ENCODE data around the gene TMEM45A. TPM values are rescaled to one million over a fixed set of nuclear protein-coding genes. Genes with fewer than 3 reads are reported as not detected.
"Not testable (repeated sequence)": the region's sequence is repeated elsewhere in the genome, so short reads cannot be mapped to it uniquely, and the experiment has no call there.

The TMEM45A gene
- total and polyA plus RNA-seq, 2 donors (not counting 1 experiment from before 2014, with no cell fraction given), result 26.4 to 71.4 TPM

DNA sequence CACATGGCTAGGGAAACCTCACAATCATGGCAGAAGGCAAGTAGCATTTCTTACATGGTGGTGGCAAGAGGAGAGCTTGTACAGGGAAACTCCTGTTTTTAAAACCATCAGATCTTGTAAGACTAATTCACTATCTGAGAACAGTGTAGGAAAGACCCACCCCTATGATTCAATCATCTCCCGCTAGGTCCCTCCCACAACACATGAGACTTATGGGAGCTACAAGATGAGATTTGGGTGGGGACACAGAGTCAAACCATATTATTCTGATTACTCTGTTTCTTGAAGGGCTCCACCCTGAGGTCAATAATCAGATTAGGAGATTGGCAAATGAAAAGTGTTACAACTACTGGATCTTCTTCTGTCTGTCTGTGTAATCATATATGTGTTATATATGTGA is 21.5 kb upstream of the TMEM45A start:
- Histone ChIP-seq H3K4me1 (ENCODE audit: control insufficient read depth, extremely low read depth, insufficient read depth, low read length) (no peaks in the 10 kb centered on the region), H3K4me3 (replicated peaks in 1 of 4; ENCODE audit: control extremely low read depth in 1 of 4, insufficient read depth in 1 of 4, low read depth in 3 of 4, low read length in 4 of 4) (no peak overlapping the region), H3K9ac (ENCODE audit: insufficient read depth, low read length) (no peak overlapping the region), H3K36me3 (ENCODE audit: control insufficient read depth, insufficient read depth, low read length) (no peaks in the 10 kb centered on the region), H4K20me1 (ENCODE audit: control insufficient read depth, extremely low read depth, insufficient read depth, low read length) (no peaks in the 10 kb centered on the region), H3K27me3 (ENCODE audit: control insufficient read depth, insufficient read depth, low read length) (no peaks in the 10 kb centered on the region), H2AFZ (ENCODE audit: low read length) (no peak overlapping the region), H3K79me2 (ENCODE audit: control insufficient read depth, insufficient read depth, low read length) (no peaks in the 10 kb centered on the region), H3K27ac (ENCODE audit: insufficient read depth, low read length) (no peak overlapping the region), H3K9me3 (ENCODE audit: control insufficient read depth, insufficient read depth, low read depth, low read length) (no peaks in the 10 kb centered on the region), H3K4me2 (ENCODE audit: extremely low read depth, insufficient read depth, low read length) (no peak overlapping the region)
- no peak for DNase-seq (ENCODE audit: low read depth in 2 of 2)
- TF ChIP-seq EZH2 (IDR thresholded peaks at IDR 0.05; ENCODE audit: low read length, missing control alignments), result no peak
- no peak for TF ChIP-seq CTCF (conservative IDR thresholded peaks at IDR 0.05 in 1 of 2, IDR thresholded peaks at IDR 0.05 in 1 of 2; ENCODE audit: low read depth in 1 of 2, low read length in 2 of 2)

- Histone ChIP-seq H3K4me2 (ENCODE audit: extremely low read depth, insufficient read depth, low read length) (no peak overlapping the region), H4K20me1 (ENCODE audit: control insufficient read depth, extremely low read depth, insufficient read depth, low read length) (no peaks in the 10 kb centered on the region), H2AFZ (ENCODE audit: low read length) (no peak overlapping the region), H3K27ac (ENCODE audit: insufficient read depth, low read length) (no peak overlapping the region), H3K27me3 (ENCODE audit: control insufficient read depth, insufficient read depth, low read length) (no peaks in the 10 kb centered on the region), H3K4me1 (ENCODE audit: control insufficient read depth, extremely low read depth, insufficient read depth, low read length) (no peaks in the 10 kb centered on the region), H3K79me2 (ENCODE audit: control insufficient read depth, insufficient read depth, low read length) (no peaks in the 10 kb centered on the region), H3K4me3 (replicated peaks in 1 of 4; ENCODE audit: control extremely low read depth in 1 of 4, insufficient read depth in 1 of 4, low read depth in 3 of 4, low read length in 4 of 4) (no peak overlapping the region), H3K36me3 (ENCODE audit: control insufficient read depth, insufficient read depth, low read length) (no peaks in the 10 kb centered on the region), H3K9ac (ENCODE audit: insufficient read depth, low read length) (no peak overlapping the region), H3K9me3 (ENCODE audit: control insufficient read depth, insufficient read depth, low read depth, low read length) (no peaks in the 10 kb centered on the region)
- no peak for TF ChIP-seq CTCF (conservative IDR thresholded peaks at IDR 0.05 in 1 of 2, IDR thresholded peaks at IDR 0.05 in 1 of 2; ENCODE audit: low read depth in 1 of 2, low read length in 2 of 2)
- TF ChIP-seq EZH2 (IDR thresholded peaks at IDR 0.05; ENCODE audit: low read length, missing control alignments), result no peak
- no peak for DNase-seq (ENCODE audit: low read depth in 2 of 2)
Measured at GRCh38 chr3:100471444-100471843, 21.0 kb upstream of the TMEM45A start.

DNA sequence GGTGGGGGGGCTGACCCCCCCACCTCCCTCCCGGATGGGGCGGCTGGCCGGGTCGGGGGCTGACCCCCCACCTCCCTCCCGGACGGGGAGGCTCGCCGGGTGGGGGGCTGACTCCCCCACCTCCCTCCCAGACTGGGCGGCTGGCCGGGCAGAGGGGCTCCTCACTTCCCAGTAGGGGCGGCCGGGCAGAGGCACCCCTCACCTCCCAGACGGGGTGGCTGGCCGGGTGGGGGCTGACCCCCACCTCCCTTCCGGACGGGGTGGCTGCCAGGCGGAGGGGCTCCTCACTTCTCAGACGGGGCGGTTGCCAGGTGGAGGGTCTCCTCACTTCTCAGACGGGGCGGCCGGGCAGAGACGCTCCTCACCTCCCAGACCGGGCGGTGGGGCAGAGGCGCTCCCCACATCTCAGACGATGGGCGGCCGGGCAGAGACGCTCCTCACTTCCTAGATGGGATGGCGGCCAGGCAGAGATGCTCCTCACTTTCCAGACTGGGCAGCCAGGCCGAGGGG is 14.5 kb upstream of the TMEM45A start:
- H3K4me2 ChIP-seq (ENCODE audit: extremely low read depth, insufficient read depth, low read length); H3K9me3 ChIP-seq (ENCODE audit: control insufficient read depth, insufficient read depth, low read depth, low read length); H3K27ac ChIP-seq (ENCODE audit: insufficient read depth, low read length); H4K20me1 ChIP-seq (ENCODE audit: control insufficient read depth, extremely low read depth, insufficient read depth, low read length); H3K79me2 ChIP-seq (ENCODE audit: control insufficient read depth, insufficient read depth, low read length); H3K36me3 ChIP-seq (ENCODE audit: control insufficient read depth, insufficient read depth, low read length); DNase-seq (ENCODE audit: low read depth in 2 of 2); H3K4me3 ChIP-seq (replicated peaks in 1 of 4; ENCODE audit: control extremely low read depth in 1 of 4, insufficient read depth in 1 of 4, low read depth in 3 of 4, low read length in 4 of 4); H2AFZ ChIP-seq (ENCODE audit: low read length); H3K27me3 ChIP-seq (ENCODE audit: control insufficient read depth, insufficient read depth, low read length); H3K9ac ChIP-seq (ENCODE audit: insufficient read depth, low read length); H3K4me1 ChIP-seq (ENCODE audit: control insufficient read depth, extremely low read depth, insufficient read depth, low read length): not testable (repeated sequence)

DNA sequence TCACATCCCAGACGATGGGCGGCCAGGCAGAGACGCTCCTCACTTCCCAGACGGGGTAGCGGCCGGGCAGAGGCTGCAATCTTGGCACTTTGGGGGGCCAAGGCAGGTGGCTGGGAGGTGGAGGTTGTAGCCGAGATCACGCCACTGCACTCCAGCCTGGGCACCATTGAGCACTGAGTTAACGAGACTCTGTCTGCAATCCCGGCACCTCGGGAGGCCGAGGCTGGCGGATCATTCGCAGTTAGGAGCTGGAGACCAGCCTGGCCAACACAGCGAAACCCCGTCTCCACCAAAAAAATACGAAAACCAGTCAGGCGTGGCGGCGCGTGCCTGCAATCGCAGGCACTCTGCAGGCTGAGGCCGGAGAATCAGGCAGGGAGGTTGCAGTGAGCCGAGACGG is 13.9 kb upstream of the TMEM45A start:
- H3K27ac ChIP-seq (ENCODE audit: insufficient read depth, low read length); H4K20me1 ChIP-seq (ENCODE audit: control insufficient read depth, extremely low read depth, insufficient read depth, low read length); H3K36me3 ChIP-seq (ENCODE audit: control insufficient read depth, insufficient read depth, low read length); H3K9me3 ChIP-seq (ENCODE audit: control insufficient read depth, insufficient read depth, low read depth, low read length); H3K4me3 ChIP-seq (replicated peaks in 1 of 4; ENCODE audit: control extremely low read depth in 1 of 4, insufficient read depth in 1 of 4, low read depth in 3 of 4, low read length in 4 of 4); H3K9ac ChIP-seq (ENCODE audit: insufficient read depth, low read length); H3K4me2 ChIP-seq (ENCODE audit: extremely low read depth, insufficient read depth, low read length); H3K4me1 ChIP-seq (ENCODE audit: control insufficient read depth, extremely low read depth, insufficient read depth, low read length); H3K27me3 ChIP-seq (ENCODE audit: control insufficient read depth, insufficient read depth, low read length); DNase-seq (ENCODE audit: low read depth in 2 of 2); H2AFZ ChIP-seq (ENCODE audit: low read length); H3K79me2 ChIP-seq (ENCODE audit: control insufficient read depth, insufficient read depth, low read length): not testable (repeated sequence)

All from fibroblast of lung (primary cell).